Islet precursor cell (in vitro differentiated cells): Measurements from ENCODE around the gene DIPK1A.
"Not testable (repeated sequence)": the region's sequence is repeated elsewhere in the genome, so short reads cannot be mapped to it uniquely, and the experiment has no call there.

ENCODE experiments used
- DNase-seq: peaks from one replicate; pipeline ENCODE4 v3.0.0-alpha.2; 2018

The DIPK1A gene

GRCh38 chr1:92975551-92976232, 14.4 kb upstream of the DIPK1A start:
- no peak for DNase-seq

DNA sequence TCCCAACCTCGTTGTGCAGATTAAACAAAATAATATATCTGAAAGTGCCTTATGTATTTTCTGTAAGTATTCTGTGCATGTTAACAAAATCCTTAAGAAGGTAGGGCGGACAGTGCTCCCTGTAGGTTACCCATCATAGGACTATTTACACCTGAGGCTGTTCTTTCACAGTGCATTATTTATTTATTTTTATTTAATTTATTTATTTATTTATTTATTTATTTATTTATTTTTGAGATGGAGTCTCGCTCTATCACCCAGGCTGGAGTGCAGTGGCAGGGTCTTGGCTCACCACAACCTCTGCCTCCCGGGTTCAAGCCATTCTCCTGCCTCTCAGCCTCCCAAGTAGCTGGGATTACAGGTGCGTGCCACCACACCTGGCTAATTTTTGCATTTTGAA, 12.8 kb upstream of the DIPK1A start:
- DNase-seq = not testable (repeated sequence)

GRCh38 chr1:92973203-92973897, 12.1 kb upstream of the DIPK1A start:
- DNase-seq = no peak

- no peak for DNase-seq
Measured at GRCh38 chr1:92972409-92973129, 11.3 kb upstream of the DIPK1A start.

GRCh38 chr1:92971932-92972331, 10.7 kb upstream of the DIPK1A start:
- not testable (repeated sequence) for DNase-seq

DNA sequence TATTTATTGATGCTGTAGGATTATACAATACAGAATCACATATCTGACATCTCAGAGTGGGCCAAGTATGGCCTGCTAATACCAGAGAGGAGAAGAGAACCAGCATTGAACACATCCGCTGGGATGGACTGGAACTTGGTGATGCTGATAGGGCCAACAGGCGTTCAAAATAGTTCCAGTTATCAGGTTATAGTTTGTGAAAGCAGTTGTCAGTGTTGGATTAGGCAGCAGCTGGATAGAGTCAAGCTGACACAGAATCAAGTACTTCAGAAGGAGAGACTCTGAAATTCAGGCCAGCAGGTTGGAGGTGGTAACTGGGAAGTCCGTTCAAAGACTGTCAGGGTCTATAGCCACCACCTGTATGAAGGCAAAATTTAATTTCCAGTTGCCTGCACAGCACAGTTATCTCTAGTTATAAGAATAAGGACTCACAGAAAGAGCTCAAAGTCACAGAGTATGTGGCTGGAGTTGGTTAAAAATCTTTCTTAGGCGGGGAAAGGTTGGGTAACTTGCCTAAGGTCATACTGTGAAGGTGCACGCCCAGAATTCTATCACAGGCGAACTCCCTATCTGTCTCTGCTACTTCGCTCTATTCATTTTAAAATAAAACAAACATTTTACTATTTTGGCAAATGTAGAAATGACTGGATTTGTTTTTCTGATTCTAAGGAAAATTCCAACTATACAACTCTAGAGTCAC, 9.9 kb upstream of the DIPK1A start:
- no peak for DNase-seq

- no peak for DNase-seq
Measured at GRCh38 chr1:92969517-92969916, 8.3 kb upstream of the DIPK1A start.

DNA sequence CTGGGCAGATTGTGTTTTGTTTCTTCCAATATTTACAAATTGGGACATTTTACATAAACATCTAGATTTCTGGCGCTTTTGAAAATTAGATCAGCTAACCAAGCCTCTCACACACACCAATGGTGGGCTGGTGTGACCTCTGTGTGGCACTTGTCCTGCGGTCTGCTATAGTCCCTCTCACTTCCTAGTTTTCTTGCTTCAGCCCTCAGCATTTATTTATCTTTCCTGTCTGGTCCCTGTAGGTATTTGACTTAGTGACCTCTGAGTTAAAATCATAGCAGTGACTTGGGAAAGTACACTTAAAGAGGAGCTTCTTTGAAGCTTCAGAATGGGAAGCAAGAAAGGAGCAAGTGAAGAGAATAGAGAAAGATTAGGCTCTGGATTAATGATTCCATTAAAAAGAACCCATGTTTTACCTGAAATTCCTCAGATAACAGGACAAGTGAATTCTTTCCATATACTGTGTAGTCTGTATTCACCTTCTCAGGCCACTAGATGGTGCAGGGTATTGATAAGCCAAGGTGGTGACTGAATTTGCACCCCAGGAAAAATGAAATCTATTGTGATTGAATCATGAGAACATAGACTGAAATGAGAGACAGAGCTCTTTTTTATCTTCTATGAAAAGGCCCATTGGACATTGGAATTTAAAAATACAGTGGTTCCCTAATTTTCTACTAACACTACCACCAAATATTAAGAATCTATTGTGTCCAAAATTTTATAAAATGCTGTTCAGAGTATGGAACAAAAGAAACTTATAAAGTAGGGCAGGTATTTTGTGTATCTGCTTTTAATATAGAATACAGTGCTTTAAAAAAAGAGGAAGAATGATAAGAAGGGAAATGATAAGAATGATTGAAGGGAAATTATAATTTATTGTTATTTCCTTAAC, 7.1 kb upstream of the DIPK1A start:
- no peak for DNase-seq

DNA sequence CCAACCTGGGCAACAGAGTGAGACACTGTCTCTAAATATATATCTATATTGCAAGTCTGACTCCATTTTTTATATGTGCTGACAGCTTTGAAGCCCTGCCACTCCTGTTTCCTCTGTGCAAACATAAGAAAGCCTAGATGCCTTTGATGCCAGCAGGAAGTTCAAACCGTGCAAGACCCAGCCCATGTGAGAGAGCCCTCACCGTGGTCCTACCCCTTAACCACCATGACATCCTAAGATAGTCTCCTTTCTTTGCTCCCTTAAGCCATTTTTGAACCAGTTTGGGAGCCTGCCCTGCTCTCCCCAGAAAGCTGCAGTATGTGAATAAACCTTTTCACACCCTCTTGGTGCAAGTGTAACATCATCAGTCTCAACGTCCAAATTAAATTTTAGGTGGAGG, 3.7 kb upstream of the DIPK1A start:
- no peak for DNase-seq

DNA sequence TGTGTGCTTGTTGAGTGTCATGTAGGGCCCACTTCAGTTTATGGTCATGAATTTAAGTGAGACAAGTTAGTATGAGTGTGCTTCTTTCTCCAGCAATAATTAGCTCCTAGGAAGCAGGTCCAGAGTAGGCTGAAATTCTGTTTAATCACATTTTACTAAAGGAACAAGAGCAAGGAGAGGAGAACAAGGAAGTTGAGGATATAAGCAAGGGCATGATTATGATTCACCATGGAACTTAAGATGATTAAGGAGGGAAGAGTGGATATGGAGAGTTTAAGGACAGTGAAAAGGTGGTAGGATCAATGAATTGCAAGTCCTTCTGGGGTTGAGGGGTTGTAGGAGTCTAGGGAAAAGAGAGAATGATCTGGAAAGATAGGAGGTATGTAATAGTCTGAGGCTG, 3.1 kb upstream of the DIPK1A start:
- DNase-seq = no peak

DNA sequence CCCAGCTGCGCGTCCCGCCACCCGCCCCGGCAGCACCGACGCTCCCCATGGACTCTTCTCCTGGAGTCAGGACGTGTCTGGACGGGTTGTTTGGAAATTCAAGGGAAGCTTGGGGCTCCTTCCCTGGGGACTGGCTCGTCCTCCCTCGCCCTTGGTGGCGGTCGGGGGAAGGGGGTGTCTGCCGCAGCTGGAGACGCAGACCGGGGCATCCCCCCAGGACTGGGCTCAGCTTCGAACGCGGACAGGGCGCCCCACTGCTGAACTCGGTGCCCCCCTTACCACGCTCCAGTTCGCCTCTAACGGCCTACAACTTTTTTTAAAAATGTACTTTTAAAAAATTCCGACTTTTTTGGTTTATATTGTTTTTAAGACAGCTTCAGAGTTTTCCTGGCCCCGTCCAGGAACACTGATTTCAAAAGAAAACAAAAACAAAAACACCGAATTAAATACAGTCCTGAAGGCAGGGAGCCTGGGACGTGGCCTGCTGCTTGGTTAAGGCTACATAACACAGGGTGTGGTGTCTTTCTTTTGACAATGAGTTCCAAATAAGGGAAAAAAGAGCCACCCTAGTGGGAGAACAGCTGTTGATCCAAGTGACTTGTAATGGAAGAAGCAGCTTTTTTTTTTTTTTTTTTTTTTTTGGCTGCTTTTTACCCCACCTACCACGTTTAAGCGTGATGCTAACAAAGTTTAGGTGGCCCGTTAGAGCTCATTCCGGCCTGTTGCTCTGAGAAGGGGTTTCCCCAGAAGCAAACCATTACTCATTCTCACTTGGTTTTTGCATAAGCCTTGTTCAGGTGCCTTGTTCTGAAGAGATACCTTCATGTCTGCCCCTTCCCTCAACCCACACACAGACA, 862 bp upstream of the DIPK1A start:
- DNase-seq = peak; percentile 58

DNA sequence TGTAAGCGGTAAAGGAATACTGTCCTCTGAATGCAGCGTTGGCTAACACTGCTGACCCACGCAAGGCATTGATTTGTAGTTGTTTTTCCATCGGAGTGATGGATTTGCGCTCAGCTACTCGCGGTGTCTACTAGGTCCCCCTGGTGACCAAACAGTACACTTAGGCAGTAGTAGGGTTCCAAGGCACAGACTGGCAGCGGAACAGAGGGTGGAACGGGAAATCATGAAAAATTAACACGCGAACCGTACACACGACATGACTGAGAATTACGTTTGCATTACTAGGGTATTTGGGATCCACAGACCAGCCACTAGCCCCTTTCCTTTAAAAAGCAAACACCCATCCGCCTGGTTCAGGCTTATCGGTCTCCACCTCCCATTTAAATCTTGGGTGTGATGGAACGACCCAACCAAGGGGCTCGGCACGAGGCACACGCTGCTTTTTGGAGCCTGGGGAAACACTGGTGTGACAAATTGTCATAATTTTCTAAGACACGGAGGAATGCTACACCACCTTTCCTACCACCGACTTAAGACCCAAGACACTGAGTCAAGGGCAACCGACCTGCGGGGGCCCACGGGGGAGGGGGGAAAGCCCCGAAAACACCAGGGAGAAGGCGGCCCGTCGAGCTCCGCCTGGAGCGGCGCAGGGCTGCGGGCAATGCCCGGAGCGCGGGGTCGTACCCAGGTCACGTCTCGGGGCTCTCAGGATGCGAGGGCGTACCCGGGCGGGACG, 699 bp downstream of the DIPK1A start:
- peak; percentile 83 for DNase-seq

- DNase-seq = no peak
Measured at GRCh38 chr1:92958203-92958970, 2.9 kb downstream of the DIPK1A start.

DNA sequence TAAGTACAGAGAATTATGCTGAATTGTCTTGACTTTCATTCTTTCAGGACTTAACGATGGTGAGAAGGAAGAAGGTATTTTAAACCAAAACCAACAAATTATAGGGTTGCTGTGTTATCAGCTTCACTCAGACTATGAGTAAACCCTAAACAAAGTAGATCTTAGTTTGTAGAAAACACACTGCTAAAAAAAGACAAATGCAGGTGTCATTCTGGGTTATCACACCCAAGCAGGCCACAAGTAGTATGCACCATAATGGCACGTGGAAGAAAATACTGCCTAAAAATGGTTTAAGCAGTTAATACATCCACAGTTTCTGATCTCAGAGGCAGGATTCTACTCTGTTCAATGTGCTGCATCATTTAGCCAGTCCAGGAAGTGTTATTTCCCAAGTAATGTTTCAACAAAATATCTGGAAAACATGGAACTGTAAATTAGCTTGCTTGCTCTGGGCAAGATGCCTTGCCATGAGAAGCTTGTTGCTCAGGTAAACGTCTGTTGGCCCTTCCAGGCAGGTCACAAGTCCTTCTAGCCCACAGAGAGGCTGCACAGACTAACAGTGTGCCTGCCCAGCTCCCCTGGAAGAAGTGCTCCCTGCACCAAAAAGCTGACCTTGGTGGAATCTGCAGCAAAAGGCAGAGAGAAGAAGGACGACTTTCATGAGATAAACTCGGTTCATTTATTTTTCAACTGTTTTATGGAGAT, 4.1 kb downstream of the DIPK1A start:
- no peak for DNase-seq

- no peak for DNase-seq
Measured at GRCh38 chr1:92956254-92957029, 4.8 kb downstream of the DIPK1A start.

DNA sequence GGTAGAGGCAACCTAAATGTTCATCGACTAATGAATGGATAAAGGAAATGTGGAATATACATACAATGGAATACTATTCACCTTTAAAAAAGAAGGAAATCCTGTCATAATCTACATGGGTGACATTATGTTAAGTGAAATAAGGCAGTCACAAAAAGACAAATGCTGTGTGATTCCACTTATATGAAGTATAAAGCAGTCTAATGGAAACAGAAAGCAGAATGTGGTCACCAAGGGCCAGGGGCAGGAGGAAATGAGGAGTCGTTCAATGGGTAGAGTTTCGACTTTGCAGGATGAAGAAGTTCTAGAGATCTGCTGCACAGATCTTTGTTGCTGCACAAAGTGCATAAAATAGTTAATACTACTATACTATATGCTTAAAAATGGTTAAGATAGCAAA, 7.8 kb downstream of the DIPK1A start:
- DNase-seq = no peak

DNA sequence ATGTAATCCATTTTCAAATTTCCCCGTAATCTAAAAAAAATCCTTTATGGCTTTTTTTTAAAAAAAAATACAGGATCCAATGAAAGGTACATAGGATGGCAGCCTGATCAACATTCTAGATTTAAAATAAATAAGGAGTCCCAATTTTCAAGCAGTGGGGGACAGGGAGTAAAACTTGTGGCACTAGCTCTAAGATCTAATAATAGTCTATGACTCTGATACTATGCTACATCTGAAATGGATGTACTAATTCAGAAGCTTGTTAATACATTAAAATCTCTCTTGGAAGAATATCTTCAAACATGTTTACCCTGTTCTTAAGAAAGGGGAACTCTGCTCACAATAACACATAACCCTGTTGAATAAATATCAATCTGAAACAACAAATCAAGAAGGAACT, 8.5 kb downstream of the DIPK1A start:
- no peak for DNase-seq

GRCh38 chr1:92951141-92951582, 10.1 kb downstream of the DIPK1A start:
- DNase-seq = no peak
